K562 (cell line): ENCODE results near the gene VAT1L. TPM values are rescaled to one million over a fixed set of nuclear protein-coding genes. Genes with fewer than 3 reads are reported as not detected.

Experiments
- ATAC-seq: fragments of 200-7000 bp; cut with Tn5 transposase; 3 replicates; pipeline ENCODE4 v1.9.1; 2020; ENCODE audit warnings: moderate library complexity
- BruUV-seq: library from RNA; stranded (reverse); fragments of 400-500 nt; replicated peaks from 2 replicates; lab custom pipeline; 2021; lab: Mats Ljungman, UMichigan
- CTCF ChIA-PET: fragments of 300-600 bp; formaldehyde crosslinking; extraction: SDS; loops from one replicate; lab custom pipeline; 2021; ENCODE audit warnings: low intra/inter-chr PET ratio; lab: Yijun Ruan, JAX
- POLR2A ChIA-PET: fragments of 300-600, 350-650 bp; sonication (Branson Sonifier 250); formaldehyde crosslinking; extraction: SDS; loops from one replicate; lab custom pipeline; 2021; ENCODE audit warnings: antibody characterized with exemption, inconsistent platforms; lab: Yijun Ruan, JAX
- DNase-seq, 4 experiments: peaks; one replicate each; pipeline versions ENCODE4 v3.0.0 to v3.0.0-alpha.2; 2011 to 2018; ENCODE audit warnings: low spot score in 3 of 4, mixed read lengths in 3 of 4; ENCODE audit errors: extremely low read depth in 1 of 4
- FAIRE-seq: peaks from 2 replicates; lab custom pipeline; 2011; peaks lifted over from hg19 to GRCh38; lab: Jason Lieb, UNC
- H2AFZ ChIP-seq: 2 replicates; pipeline ENCODE4 v1.6.0; 2011; ENCODE audit warnings: low read depth, low read length, control low read depth, inconsistent platforms
- H3K27ac ChIP-seq: fragments of 200-600 bp; 3 replicates; pipeline ENCODE4 v1.8.0; 2011; ENCODE audit warnings: low read depth, mild to moderate bottlenecking, control low read depth, inconsistent platforms, low read length, moderate library complexity, mixed read lengths; ENCODE audit errors: extremely low read depth
- H3K27me3 ChIP-seq, 2 experiments: fragments of 300-600 bp in 1 of 2; 2 replicates in 1 of 2; 3 replicates in 1 of 2; pipeline versions ENCODE4 v1.6.0 to v1.8.0; 2011; ENCODE audit warnings: inconsistent platforms in 2 of 2, low read length in 2 of 2, mild to moderate bottlenecking in 1 of 2, mixed read lengths in 1 of 2, moderate library complexity in 1 of 2; ENCODE audit not compliant: control insufficient read depth in 2 of 2, insufficient read depth in 2 of 2
- H3K36me3 ChIP-seq: fragments of 300-600 bp; 3 replicates; pipeline ENCODE4 v1.8.0; 2011; ENCODE audit warnings: mild to moderate bottlenecking, low read length, inconsistent platforms; ENCODE audit not compliant: control insufficient read depth, insufficient read depth
- H3K4me1 ChIP-seq, 2 experiments: fragments of 200-600 bp in 1 of 2; replicated peaks in 1 of 2; 2 replicates in 1 of 2; 3 replicates in 1 of 2; pipeline versions ENCODE4 v1.5.1 to v1.8.0; 2011; ENCODE audit warnings: inconsistent platforms in 2 of 2, low read length in 2 of 2, mild to moderate bottlenecking in 1 of 2, mixed read lengths in 1 of 2, moderate library complexity in 1 of 2; ENCODE audit not compliant: control insufficient read depth in 2 of 2, insufficient read depth in 2 of 2
- H3K4me2 ChIP-seq: 2 replicates; pipeline ENCODE4 v1.6.1; 2011; ENCODE audit warnings: low read length, control low read depth, inconsistent platforms, mixed read lengths; ENCODE audit not compliant: insufficient read depth
- H3K4me3 ChIP-seq: fragments of 200-600 bp; sonication (generic), shearing (Covaris generic); 2 replicates; pipeline ENCODE4 v1.5.1; 2016; ENCODE audit warnings: control low read depth, inconsistent platforms
- H3K79me2 ChIP-seq: fragments of 200-600 bp; 3 replicates; pipeline ENCODE4 v1.8.0; 2011; ENCODE audit warnings: low read length, inconsistent platforms; ENCODE audit not compliant: control insufficient read depth, insufficient read depth
- H3K9ac ChIP-seq, 2 experiments: 2 replicates each; pipeline versions ENCODE4 v1.6.0 to v1.6.1; 2011; ENCODE audit warnings: low read depth in 2 of 2, low read length in 2 of 2, control low read depth in 1 of 2, inconsistent platforms in 1 of 2, mild to moderate bottlenecking in 1 of 2, mixed read lengths in 1 of 2; ENCODE audit not compliant: insufficient read depth in 1 of 2
- H3K9me1 ChIP-seq: one replicate; pipeline ENCODE4 v1.6.0; 2011; ENCODE audit warnings: inconsistent platforms, mild to moderate bottlenecking, low read length, moderate library complexity; ENCODE audit not compliant: control insufficient read depth, insufficient read depth
- H3K9me3 ChIP-seq: replicated peaks from 2 replicates; pipeline ENCODE4 v1.5.1; 2011; ENCODE audit warnings: low read depth, low read length, inconsistent platforms; ENCODE audit not compliant: control insufficient read depth, insufficient read depth
- H4K20me1 ChIP-seq: replicated peaks from 2 replicates; pipeline ENCODE4 v1.6.1; 2011; ENCODE audit warnings: low read length, inconsistent platforms, mixed read lengths; ENCODE audit not compliant: control insufficient read depth, insufficient read depth
- FOXP4 ChIP-seq: sonication (generic); formaldehyde crosslinking; IDR thresholded peaks from 2 replicates; pipeline ENCODE4 v1.8.0; 2022; ENCODE audit warnings: mild to moderate bottlenecking, missing genetic modification reagents, borderline replicate concordance
- SAFB2 ChIP-seq: fragments of 200-400 bp; formaldehyde crosslinking; IDR thresholded peaks from 2 replicates; pipeline ENCODE4 v1.6.1; 2018; ENCODE audit warnings: borderline replicate concordance, low read length, low read depth, moderate library complexity; ENCODE audit not compliant: severe bottlenecking
- SIX5 ChIP-seq, 2 experiments: IDR thresholded peaks; 2 replicates each; pipeline ENCODE4 v1.6.1; 2011; ENCODE audit warnings: low read length in 2 of 2, borderline replicate concordance in 1 of 2, low read depth in 1 of 2, mild to moderate bottlenecking in 1 of 2, moderate library complexity in 1 of 2; ENCODE audit not compliant: insufficient read depth in 1 of 2
- SMAD3 ChIP-seq: fragments of 450-650 bp; formaldehyde crosslinking; conservative IDR thresholded peaks from 2 replicates; pipeline ENCODE4 v1.4.0; 2020; ENCODE audit warnings: mild to moderate bottlenecking
- TCF7L2 ChIP-seq: fragments of 150-350 bp; IDR thresholded peaks from 2 replicates; pipeline ENCODE4 v1.6.1; 2016; ENCODE audit warnings: low read depth, mild to moderate bottlenecking, low read length, moderate library complexity
- ZC3H4 ChIP-seq: sonication (generic); formaldehyde crosslinking; IDR thresholded peaks from 2 replicates; pipeline ENCODE4 v1.9.0; 2021; ENCODE audit warnings: missing genetic modification reagents, borderline replicate concordance
- ZNF280B ChIP-seq: fragments of 250-450 bp; sonication (Bioruptor Pico); IDR thresholded peaks from 2 replicates; pipeline ENCODE4 v1.5.1; 2021; ENCODE audit warnings: mild to moderate bottlenecking
- ZNF696 ChIP-seq: fragments of 250-450 bp; sonication (Bioruptor Pico); conservative IDR thresholded peaks from 2 replicates; pipeline ENCODE4 v1.4.0; 2020; ENCODE audit warnings: mild to moderate bottlenecking, moderate library complexity
- WGBS: fragments of 100-300 bp; shearing (Covaris generic); methylation state at CpG from one replicate; pipeline ENCODE4 v1.1.6; 2016; ENCODE audit warnings: low coverage, mixed read lengths; ENCODE audit not compliant: insufficient coverage; ENCODE audit errors: missing lambda C conversion rate; 5-methylcytosine and 5-hydroxymethylcytosine counted together
- in situ Hi-C: fragments of 300-500 bp; cut with MboI; formaldehyde crosslinking; loops from 4 replicates; pipeline ENCODE4 v1.15.0; 2018; ENCODE audit warnings: inconsistent platforms, mixed read lengths
- intact Hi-C: fragments of 100-400 bp; cut with micrococcal nuclease; formaldehyde crosslinking; loops from 2 replicates; pipeline ENCODE4 v1.14.2; 2022
- polyA plus RNA-seq, 8 experiments: library from polyadenylated mRNA; depleted of rRNA in 4 of 8; stranded (reverse) in 5 of 8; unstranded in 3 of 8; fragments of >200 nt; fragmentation: Nextera tagmentation in 2 of 8; fragmentation: Illumina TruSeq in 1 of 8; extraction: Ambion mirVana in 2 of 8; extraction: Trizol in 1 of 8; gene quantifications; 2 replicates each; pipeline versions ENCODE4 v1.2.1 to v1.2.3, GENCODE V29; 2011 to 2014; ENCODE audit warnings: inconsistent platforms in 1 of 8, missing spikeins in 1 of 8
- total RNA-seq, 7 experiments: library from RNA; depleted of rRNA in 6 of 7; stranded (reverse); fragments of >200 nt in 6 of 7; fragmentation: Illumina TruSeq in 2 of 7; extraction: Trizol in 2 of 7; gene quantifications; 2 replicates each; pipeline versions ENCODE4 v1.2.1 to v1.2.3, GENCODE V29; 2011 to 2021; ENCODE audit warnings: low replicate concordance in 1 of 7

Gene VAT1L
- total and polyA plus RNA-seq, 9 of the 15 experiments (the other 6 are each of a cell fraction or from before 2014, with no cell fraction given): 0.01 TPM; not detected in 8

GRCh38 chr16:78007121-78007520, 218.8 kb downstream of the VAT1L start:
- no peak for FAIRE-seq
- TF ChIP-seq SMAD3 (CRISPR knock-in tag) (no peak), FOXP4 (no peak), ZNF280B (CRISPR knock-in tag) (no peak), ZC3H4 (CRISPR knock-in tag) (no peak), SIX5 (IDR thresholded peaks at IDR 0.05; ENCODE audit: borderline replicate concordance in 1 of 2, insufficient read depth in 1 of 2, low read depth in 1 of 2, low read length in 2 of 2) (no peak), ZNF696 (CRISPR knock-in tag) (no peak), TCF7L2 (no peak), SAFB2 (no peak)
- TF ChIP-seq, all 486 proteins: peak for 0
- Histone ChIP-seq H3K27me3 (peaks cover 2 to 10% of the 10 kb centered on the region in 2 experiments; a peak in 2 of 5 replicates), H3K9me1 (no peaks in the 10 kb centered on the region), H3K36me3 (no peaks in the 10 kb centered on the region), H3K9ac (no peak overlapping the region), H4K20me1 (no peaks in the 10 kb centered on the region), H3K27ac (no peak overlapping the region), H3K4me1 (no peaks in the 10 kb centered on the region), H3K4me2 (no peak overlapping the region), H3K4me3 (no peak overlapping the region), H3K9me3 (0 out of 2 replicates have a peak, but pooled peaks cover 1% of the 10 kb centered on the region), H3K79me2 (no peaks in the 10 kb centered on the region), H2AFZ (no peak overlapping the region)
- in situ Hi-C loops (no loop called here), intact Hi-C loops (loop anchor here (2.0 to 10.0 kb wide), 2 partner anchors 92 to 772 kb away; partner anchors contain the start of gene WWOX)
- no TSS peak for BruUV-seq
- DNase-seq: no peak
- 0% methylated on average over 3 of the region's 3 CpGs for WGBS
- CTCF ChIA-PET: no interaction called here
- ATAC-seq: no peak
- POLR2A ChIA-PET: interaction anchor here (0.7 to 0.9 kb wide), 2 partner anchors 11 to 28 kb away, joined by 3 to 4 read pairs; no protein-coding TSS in a partner anchor
